Spleen (tissue), 7 donors: Measurements from ENCODE around the gene MCF2L.

Experiments used
- POLR2A ChIP-seq, 3 donors: fragments of 450-650 bp; IDR thresholded peaks; one replicate each; pipeline ENCODE4 v1.5.1; 2017; ENCODE audit warnings: antibody characterized with exemption in 3 of 3, mild to moderate bottlenecking in 1 of 3
- POLR2AphosphoS5 ChIP-seq, 3 donors: sonication (generic); formaldehyde crosslinking; IDR thresholded peaks; one replicate each; pipeline ENCODE4 v1.5.1; 2017; ENCODE audit warnings: antibody characterized with exemption in 3 of 3
- TF ChIP-seq, protein P1 (sequence below), 11 experiments: fragments of 200-600 bp in 7 of 11; fragments of 450-650 bp in 4 of 11; sonication (generic) in 4 of 11; IDR thresholded peaks in 8 of 11; conservative IDR thresholded peaks in 3 of 11; 1 replicate in 7 of 11; 2 replicates in 4 of 11; pipeline versions ENCODE4 v1.4.0 to v1.8.0; 2016 to 2021; ENCODE audit warnings: antibody characterized with exemption in 11 of 11, inconsistent platforms in 4 of 11, mild to moderate bottlenecking in 1 of 11
- donor health status: DM: no; HTN: no; CAD: no; lungs with moderate emphysema.
- donor health status: DM: no; HTN: no; CAD: no.
- donor health status: DM: no; HTN: no; CAD: no.

DNA sequence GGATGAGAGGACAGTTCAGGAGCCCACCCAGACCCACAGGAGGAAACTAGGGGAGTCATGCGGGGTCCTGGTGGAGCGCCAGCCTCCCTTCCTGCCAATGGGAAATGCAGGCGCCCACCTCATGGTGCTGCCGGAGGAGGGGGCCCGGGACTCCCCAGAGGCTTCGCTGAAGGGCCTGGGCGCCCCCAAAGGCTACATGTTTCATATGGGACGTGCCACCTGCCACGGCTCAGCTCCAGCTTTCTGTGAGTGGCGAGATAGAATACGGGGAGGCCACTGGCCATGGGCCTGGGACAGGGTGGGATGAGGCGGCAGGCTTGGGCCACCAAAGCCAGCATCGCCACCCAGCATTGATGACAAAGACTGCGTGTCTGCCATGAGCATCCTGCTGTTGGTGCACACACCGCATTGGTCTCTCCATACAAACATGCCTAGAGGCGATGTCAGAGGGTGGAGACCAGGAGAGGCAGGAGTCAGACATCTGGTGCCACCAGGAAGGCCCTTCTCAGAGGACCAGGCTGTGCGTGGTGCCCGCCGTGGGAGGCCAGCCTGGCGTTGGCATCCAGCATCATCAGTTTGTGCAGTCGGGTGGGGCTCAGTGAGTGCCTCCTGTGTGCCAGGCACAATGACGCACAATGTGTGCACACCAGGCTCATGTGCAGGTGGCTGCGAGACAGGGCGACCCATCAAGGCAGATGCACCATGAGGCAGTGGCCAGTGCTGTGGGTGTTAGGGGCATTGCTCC lies 152.3 kb downstream of the MCF2L start:
- TF ChIP-seq, protein P1, sequence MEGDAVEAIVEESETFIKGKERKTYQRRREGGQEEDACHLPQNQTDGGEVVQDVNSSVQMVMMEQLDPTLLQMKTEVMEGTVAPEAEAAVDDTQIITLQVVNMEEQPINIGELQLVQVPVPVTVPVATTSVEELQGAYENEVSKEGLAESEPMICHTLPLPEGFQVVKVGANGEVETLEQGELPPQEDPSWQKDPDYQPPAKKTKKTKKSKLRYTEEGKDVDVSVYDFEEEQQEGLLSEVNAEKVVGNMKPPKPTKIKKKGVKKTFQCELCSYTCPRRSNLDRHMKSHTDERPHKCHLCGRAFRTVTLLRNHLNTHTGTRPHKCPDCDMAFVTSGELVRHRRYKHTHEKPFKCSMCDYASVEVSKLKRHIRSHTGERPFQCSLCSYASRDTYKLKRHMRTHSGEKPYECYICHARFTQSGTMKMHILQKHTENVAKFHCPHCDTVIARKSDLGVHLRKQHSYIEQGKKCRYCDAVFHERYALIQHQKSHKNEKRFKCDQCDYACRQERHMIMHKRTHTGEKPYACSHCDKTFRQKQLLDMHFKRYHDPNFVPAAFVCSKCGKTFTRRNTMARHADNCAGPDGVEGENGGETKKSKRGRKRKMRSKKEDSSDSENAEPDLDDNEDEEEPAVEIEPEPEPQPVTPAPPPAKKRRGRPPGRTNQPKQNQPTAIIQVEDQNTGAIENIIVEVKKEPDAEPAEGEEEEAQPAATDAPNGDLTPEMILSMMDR (IDR thresholded peaks at IDR 0.05 in 8 of 11, conservative IDR thresholded peaks at IDR 0.05 in 3 of 11), result no peak
- TF ChIP-seq POLR2A (IDR thresholded peaks at IDR 0.05) (no peak), POLR2AphosphoS5 (IDR thresholded peaks at IDR 0.05) (no peak)
